Adrenal gland (tissue), 5 donors: ENCODE measurements around the gene RAB33A.

Experiments used
- POLR2A ChIP-seq, 2 donors: fragments of 450-650 bp; IDR thresholded peaks; one replicate each; pipeline ENCODE4 v1.6.1; 2017; ENCODE audit warnings: antibody characterized with exemption in 2 of 2, mild to moderate bottlenecking in 2 of 2, moderate library complexity in 1 of 2
- TF ChIP-seq, protein P1 (sequence below), 6 experiments: fragments of 450-650 bp in 4 of 6; fragments of 200-600 bp in 2 of 6; sonication (generic) in 1 of 6; IDR thresholded peaks; 1 replicate in 5 of 6; 2 replicates in 1 of 6; pipeline versions ENCODE4 v1.5.1 to v1.8.0; 2016 to 2021; ENCODE audit warnings: antibody characterized with exemption in 6 of 6, mild to moderate bottlenecking in 2 of 6, moderate library complexity in 1 of 6
- donor health status: DM: no; HTN: no; CAD: no.

DNA sequence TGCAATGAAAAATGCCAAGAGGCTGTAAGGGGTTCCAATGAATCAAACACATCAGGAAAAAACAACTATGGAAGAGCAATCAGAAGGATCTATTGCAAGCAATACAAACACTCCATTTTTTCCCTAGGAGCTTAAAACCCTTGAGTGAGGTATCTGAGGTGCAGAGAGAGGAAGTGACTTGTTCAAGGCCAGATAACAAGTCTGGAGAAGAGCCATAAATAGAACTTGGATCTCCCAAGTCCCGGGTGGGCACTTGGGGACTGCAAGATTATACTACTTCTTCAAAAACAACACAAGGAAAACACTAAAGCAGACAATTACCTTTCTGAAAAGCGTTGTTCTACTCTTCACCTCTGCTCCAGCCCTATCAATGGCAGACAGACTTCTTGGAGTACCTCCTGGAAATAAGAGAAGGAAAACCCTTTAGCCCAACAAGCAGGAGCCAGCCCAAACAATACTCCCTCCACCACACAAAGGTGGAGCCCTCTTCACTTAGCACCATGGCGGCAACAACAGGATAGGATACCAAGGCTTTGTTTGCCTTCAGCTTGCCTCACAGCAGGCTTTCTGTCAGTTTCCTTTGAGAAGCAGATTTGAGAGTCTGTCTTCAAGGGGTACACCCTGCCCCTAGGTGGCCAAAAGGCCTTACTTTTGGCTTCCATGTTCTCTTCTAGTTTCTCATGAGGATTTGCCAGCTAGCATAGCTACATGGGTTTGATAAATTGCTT lies 32.1 kb upstream of the RAB33A start:
- TF ChIP-seq, protein P1, sequence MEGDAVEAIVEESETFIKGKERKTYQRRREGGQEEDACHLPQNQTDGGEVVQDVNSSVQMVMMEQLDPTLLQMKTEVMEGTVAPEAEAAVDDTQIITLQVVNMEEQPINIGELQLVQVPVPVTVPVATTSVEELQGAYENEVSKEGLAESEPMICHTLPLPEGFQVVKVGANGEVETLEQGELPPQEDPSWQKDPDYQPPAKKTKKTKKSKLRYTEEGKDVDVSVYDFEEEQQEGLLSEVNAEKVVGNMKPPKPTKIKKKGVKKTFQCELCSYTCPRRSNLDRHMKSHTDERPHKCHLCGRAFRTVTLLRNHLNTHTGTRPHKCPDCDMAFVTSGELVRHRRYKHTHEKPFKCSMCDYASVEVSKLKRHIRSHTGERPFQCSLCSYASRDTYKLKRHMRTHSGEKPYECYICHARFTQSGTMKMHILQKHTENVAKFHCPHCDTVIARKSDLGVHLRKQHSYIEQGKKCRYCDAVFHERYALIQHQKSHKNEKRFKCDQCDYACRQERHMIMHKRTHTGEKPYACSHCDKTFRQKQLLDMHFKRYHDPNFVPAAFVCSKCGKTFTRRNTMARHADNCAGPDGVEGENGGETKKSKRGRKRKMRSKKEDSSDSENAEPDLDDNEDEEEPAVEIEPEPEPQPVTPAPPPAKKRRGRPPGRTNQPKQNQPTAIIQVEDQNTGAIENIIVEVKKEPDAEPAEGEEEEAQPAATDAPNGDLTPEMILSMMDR (IDR thresholded peaks at IDR 0.05), result no peak
- no peak for TF ChIP-seq POLR2A (IDR thresholded peaks at IDR 0.05)
